ENCODE measurements around the gene PRUNE2.

Gene PRUNE2

DNA sequence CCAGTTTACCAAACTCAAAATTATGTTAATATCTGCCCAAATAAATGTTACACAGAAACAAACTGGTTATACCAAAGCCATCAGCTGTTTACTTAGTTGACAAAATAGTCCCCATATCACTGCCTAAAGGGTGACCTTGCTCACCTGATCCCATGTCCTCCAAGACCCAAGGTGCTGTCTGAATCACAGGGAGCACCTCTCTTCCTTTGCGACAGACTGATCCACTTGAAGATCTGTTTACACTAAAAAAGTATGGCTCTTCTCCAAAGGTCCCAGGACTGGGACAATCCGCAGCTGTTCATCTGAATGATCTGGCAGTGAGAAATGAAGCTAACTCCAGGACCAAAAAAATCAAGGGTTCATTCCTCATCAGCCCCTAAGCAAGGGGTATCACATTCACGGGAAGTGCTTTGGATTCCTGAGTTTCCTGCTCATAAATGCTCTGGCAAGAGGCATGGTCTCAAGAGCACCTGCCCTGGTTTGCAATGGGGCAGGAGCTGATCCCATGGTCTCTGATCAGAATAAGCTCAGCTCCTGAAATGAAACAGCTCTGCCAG lies 5.0 kb downstream of the PRUNE2 start:
- TF ChIP-seq, protein P1, sequence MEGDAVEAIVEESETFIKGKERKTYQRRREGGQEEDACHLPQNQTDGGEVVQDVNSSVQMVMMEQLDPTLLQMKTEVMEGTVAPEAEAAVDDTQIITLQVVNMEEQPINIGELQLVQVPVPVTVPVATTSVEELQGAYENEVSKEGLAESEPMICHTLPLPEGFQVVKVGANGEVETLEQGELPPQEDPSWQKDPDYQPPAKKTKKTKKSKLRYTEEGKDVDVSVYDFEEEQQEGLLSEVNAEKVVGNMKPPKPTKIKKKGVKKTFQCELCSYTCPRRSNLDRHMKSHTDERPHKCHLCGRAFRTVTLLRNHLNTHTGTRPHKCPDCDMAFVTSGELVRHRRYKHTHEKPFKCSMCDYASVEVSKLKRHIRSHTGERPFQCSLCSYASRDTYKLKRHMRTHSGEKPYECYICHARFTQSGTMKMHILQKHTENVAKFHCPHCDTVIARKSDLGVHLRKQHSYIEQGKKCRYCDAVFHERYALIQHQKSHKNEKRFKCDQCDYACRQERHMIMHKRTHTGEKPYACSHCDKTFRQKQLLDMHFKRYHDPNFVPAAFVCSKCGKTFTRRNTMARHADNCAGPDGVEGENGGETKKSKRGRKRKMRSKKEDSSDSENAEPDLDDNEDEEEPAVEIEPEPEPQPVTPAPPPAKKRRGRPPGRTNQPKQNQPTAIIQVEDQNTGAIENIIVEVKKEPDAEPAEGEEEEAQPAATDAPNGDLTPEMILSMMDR (IDR thresholded peaks at IDR 0.05), result no peak

DNA sequence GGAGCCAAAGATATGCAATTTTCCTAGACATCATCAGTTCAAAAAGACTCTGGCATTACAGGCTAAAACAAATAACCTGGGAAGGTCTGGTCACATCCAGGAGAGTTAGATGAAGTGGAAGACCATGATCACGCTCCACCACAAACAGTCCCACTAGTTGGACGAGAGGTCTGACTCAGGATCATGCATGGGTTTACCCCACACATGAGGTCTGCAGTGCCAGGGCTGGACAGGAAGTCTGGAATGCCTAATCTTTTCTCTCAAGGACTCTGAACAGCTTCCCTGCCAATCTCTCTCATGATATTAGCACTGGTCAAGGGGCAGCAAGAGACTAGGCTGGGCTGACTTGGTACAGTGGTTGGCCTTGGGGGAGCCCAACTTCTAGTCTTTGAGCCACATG lies 7.1 kb downstream of the PRUNE2 start:
- TF ChIP-seq, protein P1 (IDR thresholded peaks at IDR 0.05), result no peak

DNA sequence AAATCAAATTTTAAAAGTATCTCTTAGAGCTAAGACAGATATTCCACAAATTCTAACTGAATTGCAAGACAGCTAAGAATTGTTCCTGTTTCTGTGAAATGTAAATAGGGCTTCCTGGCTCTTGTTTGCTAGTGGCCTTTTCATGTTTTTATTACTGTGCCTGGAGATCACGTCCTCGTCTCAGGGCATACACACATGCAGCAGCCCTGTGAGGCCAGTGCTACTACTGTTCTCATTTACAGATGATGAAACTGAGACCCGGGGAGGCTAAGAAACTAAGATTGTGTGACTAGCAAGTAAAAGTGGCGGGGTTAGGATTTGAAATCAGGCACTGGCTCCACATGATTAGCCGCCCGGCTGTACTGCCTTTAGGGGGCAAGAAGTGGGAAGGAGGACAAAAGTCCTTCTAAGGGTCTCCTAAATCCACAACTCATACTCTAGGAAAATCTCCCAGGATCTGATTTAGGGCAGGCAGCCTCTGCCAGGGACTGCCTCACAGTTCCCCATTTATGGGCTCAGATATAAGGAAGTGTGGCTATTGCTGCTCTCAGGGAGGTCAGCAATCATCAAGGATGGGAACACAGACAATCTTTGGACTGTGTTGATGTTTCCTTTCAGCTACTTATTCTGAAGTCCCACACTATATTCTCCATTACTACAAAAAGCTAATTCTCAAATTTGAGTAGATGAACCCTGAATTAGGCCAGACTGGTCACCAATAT lies 7.9 kb downstream of the PRUNE2 start:
- TF ChIP-seq, protein P1 (IDR thresholded peaks at IDR 0.05), result no peak

DNA sequence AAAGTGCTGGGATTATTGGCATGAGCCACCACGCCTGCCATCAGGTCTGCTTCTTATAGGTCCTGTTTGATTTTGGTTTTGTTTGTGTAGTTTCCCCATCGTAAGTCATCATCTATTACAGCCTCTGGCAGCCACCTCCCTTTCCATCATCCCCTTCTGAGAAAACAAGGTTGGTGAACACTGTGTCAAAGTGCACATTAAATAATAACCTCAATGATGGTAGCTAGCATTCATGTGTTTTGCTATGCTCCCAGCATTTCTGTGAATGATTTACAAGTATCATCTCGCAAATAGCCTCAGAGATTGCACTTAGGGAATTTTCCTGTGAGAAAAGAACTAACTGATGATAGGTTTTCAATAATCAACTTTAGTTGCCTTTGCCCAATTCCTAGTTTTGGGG lies 9.9 kb downstream of the PRUNE2 start:
- TF ChIP-seq, protein P1 (IDR thresholded peaks at IDR 0.05), result no peak

DNA sequence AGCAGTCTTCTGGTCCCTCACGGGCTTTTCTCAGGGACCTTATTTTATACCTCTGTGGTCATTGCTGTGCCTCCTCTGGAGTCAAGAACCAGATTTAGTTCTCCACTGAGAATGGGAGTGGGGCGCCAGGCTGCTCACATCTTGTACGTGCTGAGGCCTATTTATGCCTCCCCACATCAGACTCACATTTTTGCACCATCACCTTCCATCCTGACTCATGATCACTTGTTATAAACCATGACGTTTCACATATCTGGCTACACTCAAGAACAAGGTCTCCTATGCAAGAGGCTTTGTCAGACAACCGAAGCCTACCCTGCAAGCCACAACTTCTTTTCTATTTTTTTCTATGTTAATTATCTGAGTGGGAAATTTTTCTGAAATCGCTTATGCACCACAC lies 10.7 kb downstream of the PRUNE2 start:
- TF ChIP-seq, protein P1 (IDR thresholded peaks at IDR 0.05), result no peak

DNA sequence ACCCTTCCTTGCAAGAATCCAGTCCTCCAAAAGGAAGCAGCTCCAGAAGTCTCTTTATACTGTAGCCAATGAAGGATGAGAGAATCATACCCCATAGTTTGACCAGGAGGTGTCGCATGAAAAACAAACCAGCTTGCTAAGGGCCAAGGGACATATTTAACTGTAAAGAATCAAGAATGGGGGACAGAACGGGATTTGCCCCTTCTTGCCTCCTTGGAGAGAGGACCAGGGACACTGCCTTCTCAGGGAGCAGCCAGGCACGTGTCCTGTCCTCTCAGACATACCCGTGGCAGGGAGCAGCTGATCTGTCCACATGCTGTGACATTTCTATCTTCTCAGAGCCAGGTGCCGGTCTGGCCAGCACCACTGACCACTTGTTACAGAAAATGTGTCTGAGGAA lies 11.7 kb downstream of the PRUNE2 start:
- TF ChIP-seq, protein P1 (IDR thresholded peaks at IDR 0.05), result no peak

DNA sequence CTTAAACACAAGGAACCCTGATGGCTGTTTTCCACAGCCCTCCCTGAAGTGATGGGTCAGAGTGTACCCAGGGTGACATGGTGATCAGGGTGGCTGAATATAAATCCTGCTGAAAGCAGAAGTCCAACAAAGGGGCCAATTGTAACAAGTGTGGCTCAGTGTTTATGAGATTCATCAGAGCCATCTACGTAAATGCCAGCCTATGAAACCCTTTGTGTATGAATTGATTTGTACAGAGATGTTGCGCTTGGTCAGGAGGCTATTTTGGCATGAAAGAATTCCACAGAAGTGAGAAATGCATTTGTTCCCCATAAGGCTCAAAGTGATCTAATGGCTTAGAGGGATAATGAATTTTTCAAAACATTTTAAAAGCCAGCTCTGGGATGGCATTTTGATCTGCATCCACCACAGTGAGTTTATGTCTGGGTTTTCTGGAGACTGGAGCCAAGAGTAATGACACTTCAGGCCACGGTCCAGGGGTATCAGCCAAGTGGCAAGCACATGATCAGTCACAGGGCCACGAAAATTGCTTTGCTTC lies 12.4 kb downstream of the PRUNE2 start:
- TF ChIP-seq, protein P1 (IDR thresholded peaks at IDR 0.05), result no peak
